Measurements from ENCODE around the gene LRMDA.

DNA sequence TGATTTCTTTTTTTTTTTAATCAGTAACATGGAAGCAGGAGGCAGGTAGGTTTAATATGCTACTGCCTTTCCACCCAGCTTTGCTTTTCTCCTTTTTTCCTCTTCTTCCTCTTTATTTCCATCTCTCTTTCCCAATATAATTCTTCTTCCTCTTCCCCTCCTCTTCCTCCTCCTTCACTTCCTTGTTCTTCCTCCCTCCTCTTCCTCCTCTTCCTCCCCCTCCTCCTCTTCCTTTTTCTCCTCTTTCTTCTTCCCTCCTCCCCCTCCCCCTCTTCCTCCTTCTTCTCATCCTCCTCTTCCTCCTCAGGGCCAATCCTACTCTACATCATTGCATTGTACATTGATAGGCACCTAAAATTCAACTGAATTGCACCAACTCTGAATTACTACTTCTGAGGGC lies 41.2 kb upstream of the LRMDA start:
- TF ChIP-seq, protein P1, sequence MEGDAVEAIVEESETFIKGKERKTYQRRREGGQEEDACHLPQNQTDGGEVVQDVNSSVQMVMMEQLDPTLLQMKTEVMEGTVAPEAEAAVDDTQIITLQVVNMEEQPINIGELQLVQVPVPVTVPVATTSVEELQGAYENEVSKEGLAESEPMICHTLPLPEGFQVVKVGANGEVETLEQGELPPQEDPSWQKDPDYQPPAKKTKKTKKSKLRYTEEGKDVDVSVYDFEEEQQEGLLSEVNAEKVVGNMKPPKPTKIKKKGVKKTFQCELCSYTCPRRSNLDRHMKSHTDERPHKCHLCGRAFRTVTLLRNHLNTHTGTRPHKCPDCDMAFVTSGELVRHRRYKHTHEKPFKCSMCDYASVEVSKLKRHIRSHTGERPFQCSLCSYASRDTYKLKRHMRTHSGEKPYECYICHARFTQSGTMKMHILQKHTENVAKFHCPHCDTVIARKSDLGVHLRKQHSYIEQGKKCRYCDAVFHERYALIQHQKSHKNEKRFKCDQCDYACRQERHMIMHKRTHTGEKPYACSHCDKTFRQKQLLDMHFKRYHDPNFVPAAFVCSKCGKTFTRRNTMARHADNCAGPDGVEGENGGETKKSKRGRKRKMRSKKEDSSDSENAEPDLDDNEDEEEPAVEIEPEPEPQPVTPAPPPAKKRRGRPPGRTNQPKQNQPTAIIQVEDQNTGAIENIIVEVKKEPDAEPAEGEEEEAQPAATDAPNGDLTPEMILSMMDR (IDR thresholded peaks at IDR 0.05) = no peak
- no peak for TF ChIP-seq POLR2A (IDR thresholded peaks at IDR 0.05)
- no peak for TF ChIP-seq EP300 (IDR thresholded peaks at IDR 0.05)

Measured in tibial nerve (tissue), 4 donors.